MG63 (cell line): ENCODE results near the gene ASB2. TPM values are rescaled to one million over a fixed set of nuclear protein-coding genes. Genes with fewer than 3 reads are reported as not detected.

ENCODE experiments used
- DNase-seq: peaks from one replicate; pipeline ENCODE4 v3.0.0-alpha.2; 2020
- H3K27me3 ChIP-seq: fragments of 250-450 bp; sonication (Bioruptor Pico); 2 replicates; pipeline ENCODE4 v1.5.1; 2020; ENCODE audit warnings: mild to moderate bottlenecking, moderate library complexity
- H3K36me3 ChIP-seq: fragments of 250-450 bp; sonication (Bioruptor Pico); 2 replicates; pipeline ENCODE4 v1.5.1; 2020; ENCODE audit warnings: mild to moderate bottlenecking, moderate library complexity
- H3K4me3 ChIP-seq: fragments of 250-450 bp; sonication (Bioruptor Pico); 2 replicates; pipeline ENCODE4 v1.5.1; 2020; ENCODE audit warnings: mild to moderate bottlenecking, moderate library complexity
- H3K9me3 ChIP-seq: fragments of 250-450 bp; sonication (Bioruptor Pico); 2 replicates; pipeline ENCODE4 v1.5.1; 2020; ENCODE audit warnings: mild to moderate bottlenecking, moderate library complexity
- total RNA-seq: library from RNA; depleted of rRNA; stranded (reverse); fragments of >200 nt; shearing (Covaris generic); gene quantifications from 2 replicates; pipeline ENCODE4 v1.2.3, GENCODE V29; 2014; ENCODE audit warnings: low replicate concordance

ASB2 gene
- total RNA-seq, 1 experiment from 2014 or later, result not detected

DNA sequence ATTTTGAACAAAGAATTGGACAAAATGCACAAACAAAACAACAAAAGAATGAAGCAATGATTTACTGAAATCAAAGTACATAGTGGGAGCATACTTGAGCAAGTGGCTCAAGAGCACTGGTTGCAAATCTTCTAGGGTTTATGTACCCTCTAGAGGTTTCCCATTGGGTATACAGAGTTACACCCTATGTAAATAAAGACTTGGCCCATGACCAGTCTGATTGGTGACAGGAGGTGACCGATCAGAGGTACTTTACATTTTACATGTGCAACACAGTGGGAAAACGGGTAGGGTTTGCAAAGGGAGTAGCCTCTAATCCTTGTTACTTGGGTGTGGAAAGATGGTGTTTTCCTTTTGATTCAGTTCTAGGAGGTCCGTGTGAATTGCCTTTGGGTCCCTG, 59.9 kb downstream of the ASB2 start:
- no peak for DNase-seq
- H3K36me3 ChIP-seq, result no peaks in the 10 kb centered on the region
- no peaks in the 10 kb centered on the region for H3K27me3 ChIP-seq
- no peak overlapping the region for H3K4me3 ChIP-seq
- H3K9me3 ChIP-seq, result no peaks in the 10 kb centered on the region

DNA sequence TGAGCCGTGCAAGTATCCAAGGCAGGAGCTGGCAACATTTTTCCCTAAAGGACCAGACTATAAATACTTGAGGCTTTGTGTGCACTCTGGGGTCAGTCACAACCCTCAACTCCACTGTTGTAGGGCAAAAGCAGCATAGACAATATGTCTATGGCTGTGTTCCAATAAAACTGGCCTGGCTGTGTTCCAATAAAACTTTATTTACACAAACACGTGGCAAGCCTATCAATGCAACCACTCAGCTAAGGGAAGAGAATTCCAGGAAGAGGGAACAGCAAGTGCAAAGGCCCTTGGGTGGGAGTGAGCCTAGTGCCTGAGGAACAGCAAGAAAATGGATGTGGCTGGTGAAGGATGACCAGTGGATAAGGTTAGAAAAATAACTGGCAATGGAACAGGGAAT, 60.6 kb downstream of the ASB2 start:
- no peaks in the 10 kb centered on the region for H3K27me3 ChIP-seq
- no peaks in the 10 kb centered on the region for H3K36me3 ChIP-seq
- no peaks in the 10 kb centered on the region for H3K9me3 ChIP-seq
- H3K4me3 ChIP-seq, result no peak overlapping the region
- DNase-seq, result no peak

DNA sequence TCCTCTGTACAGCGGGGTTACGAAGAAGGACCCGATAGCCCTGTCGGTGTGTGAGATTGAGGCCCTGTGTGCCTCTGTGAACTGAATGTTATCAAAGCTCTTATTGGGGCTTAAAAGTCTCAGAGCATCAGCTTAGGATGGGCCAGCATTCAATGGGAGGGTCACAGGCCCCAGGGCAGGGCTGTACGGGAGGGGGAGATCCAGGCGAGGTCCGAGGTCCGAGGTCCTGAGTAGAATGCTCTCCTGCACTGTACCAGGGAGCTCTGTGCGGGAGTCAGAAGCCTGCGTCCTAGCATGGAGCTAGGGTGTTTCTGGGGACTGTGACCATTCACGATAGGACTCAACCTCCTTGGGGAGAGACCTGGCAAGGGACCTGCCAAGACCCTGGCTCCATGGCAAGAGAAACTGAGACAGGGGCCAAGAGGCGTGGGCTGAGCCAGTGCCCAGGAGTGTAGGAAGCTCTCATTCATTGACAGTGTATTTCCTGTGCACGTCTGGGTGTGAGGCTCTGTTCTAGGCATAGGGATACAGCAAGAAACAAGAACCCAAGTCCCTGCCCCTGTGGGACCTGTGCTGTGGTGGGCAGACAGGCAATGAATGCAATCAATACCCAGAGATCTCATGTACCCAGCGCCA, 61.2 kb downstream of the ASB2 start:
- Histone ChIP-seq H3K27me3 (no peaks in the 10 kb centered on the region), H3K9me3 (no peaks in the 10 kb centered on the region), H3K4me3 (no peak overlapping the region), H3K36me3 (no peaks in the 10 kb centered on the region)
- no peak for DNase-seq

DNA sequence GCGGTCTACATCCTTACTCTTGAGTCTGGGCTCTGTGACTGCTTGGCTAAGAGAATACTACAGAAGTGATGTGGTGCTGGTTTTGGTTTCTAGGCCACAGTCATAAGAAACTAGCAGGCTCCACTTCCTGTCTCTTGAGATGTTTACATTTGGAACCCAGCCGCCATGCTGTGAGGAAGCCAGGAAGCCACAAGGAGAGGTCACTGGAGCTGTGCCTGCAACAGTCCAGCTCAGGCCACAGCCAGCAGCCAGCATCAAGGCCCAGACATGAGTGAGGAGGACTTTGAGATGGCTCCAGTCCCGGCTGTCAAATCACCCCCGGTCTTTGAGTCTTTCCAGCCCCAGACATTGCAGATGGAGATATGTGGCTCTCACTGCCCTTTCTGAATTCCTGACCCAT, 62.1 kb downstream of the ASB2 start:
- Histone ChIP-seq H3K36me3 (no peaks in the 10 kb centered on the region), H3K27me3 (no peaks in the 10 kb centered on the region), H3K9me3 (no peaks in the 10 kb centered on the region), H3K4me3 (no peak overlapping the region)
- DNase-seq, result peak; percentile 32

DNA sequence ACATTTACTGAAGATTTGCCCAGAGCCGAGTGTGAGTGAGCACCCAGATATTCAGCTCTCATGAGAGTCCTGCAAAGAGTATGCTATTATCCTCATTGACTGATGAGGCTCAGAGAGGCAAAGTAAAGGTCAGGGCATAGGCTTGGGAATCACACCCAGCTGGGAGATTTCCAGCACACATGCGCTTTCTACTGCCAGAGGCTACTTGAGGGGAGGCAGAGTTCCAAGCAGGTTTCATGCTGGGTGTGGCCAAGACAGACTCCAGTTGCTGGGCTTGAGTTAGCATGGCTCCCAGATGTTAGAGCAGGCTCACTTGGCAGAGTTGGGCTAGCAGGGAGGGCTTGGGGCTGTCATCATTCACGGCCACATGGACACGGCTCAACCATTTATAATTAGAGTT, 63.6 kb downstream of the ASB2 start:
- DNase-seq, result no peak
- Histone ChIP-seq H3K36me3 (no peaks in the 10 kb centered on the region), H3K9me3 (no peaks in the 10 kb centered on the region), H3K27me3 (no peaks in the 10 kb centered on the region), H3K4me3 (no peak overlapping the region)

DNA sequence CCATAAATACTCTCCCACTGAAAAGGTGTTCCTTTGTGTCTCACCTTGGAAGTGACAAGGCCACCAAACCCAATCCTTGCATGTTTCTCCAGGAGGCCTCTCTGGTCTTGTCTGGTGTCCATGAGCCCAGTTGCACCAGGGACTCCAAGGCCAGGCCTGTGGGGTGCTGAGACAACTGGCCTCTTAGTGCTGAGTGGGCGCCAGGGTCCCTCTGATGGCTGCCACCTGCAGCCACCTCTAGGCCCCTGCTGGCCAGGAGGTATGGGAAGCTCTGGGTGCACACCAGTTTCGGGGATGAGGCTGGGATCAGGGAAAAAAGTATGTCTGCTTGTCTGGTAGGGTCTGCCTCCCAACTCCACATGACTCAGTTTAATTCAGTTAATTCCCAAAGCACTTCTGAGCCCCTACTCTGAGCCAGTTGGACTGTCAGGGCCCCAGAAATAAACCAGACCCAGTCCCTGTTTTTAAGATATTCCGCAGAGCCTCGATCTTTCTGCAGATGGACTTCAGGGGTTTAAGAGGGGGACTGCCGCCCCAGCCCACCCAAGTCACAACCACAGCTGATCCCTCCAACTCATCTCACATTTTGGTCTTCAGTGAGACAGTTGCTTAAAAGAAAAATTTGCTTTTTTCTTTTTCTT, 64.3 kb downstream of the ASB2 start:
- DNase-seq, result no peak
- Histone ChIP-seq H3K4me3 (no peak overlapping the region), H3K27me3 (no peaks in the 10 kb centered on the region), H3K9me3 (no peaks in the 10 kb centered on the region), H3K36me3 (no peaks in the 10 kb centered on the region)

DNA sequence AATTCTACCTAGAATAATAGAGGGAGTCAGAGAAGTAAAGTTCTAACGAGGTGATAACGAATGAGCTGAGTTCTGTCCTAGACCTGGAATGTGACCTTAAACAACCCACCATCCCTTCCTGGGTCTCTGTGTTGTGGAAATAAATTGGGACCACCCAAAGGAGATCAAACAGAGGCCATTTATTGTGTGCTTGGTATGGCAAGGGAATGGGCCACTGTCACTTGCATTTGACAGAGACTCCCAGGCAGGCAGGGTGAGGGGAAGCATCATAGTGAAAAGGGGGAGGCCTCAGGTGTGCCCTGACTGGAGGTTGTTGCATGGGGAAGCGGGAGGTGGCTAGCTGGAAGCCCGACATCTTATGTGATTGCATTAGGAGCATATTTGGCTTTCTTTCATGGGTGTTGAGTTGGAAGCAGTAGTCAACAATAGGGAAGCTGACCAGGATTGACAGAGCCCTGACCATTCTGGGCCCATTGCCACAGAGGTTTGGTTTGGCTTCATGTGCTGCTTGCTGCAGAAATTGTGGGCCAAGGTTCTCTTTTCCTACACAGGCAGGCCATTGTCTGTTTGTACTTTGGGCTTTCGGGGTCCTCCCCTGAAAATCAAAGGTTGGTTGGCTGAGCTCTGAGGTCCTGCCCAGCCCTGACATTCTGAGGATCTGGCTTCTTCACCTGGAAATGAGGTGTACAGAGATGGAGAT, 66.8 kb downstream of the ASB2 start:
- peak; percentile 47 for DNase-seq
- Histone ChIP-seq H3K4me3 (no peak overlapping the region), H3K9me3 (no peaks in the 10 kb centered on the region), H3K36me3 (no peaks in the 10 kb centered on the region), H3K27me3 (no peaks in the 10 kb centered on the region)

DNA sequence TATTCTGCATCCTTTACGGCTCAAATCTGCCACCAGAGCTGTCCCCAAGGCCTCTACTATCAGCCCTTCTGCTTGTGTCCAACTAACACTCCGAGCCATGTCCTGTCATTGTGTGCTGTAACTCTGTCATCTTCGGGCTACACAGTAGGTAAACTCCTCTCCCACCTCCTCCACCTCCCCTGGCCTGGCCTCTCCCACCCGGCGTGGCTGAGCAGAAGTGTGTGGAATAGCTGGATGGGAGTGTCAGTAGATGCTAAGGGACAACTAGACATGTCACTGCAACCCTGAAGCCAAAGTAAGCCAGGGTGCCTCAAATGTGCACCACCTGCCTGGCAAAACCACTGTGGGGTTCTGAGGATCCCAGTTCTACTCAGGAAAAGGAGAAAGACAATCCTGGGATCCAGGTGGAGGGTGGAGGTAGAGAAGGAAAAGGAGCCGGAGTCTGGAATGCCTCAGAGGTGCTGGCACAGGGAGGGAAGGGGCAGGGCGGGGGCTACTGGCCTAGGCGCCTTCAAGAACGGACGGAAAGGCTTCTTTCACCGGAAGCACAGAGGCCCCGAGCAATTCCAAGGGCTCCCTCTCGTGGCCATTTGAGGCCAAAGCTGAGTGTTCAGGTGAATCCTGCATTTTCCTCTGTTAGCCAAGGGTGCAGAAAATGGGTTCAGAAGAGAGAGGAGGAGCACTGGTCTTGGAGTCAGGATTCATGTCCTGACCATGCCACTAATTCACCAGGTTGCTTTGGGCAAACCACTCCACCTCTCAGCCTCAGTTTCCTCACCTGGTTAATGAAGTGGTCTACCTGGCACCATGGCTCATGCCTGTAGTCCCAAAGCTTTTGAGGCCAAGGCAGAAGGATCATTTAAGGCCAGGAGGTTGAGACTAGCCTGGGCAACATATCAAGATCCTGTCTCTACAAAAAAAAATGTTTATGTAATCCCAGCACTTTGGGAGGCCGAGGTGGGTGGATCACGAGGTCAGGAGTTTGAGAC, 69.7 kb downstream of the ASB2 start:
- H3K36me3 ChIP-seq, result no peaks in the 10 kb centered on the region
- H3K9me3 ChIP-seq, result no peaks in the 10 kb centered on the region
- peak; percentile 24 for DNase-seq
- H3K27me3 ChIP-seq, result no peaks in the 10 kb centered on the region
- no peak overlapping the region for H3K4me3 ChIP-seq

DNA sequence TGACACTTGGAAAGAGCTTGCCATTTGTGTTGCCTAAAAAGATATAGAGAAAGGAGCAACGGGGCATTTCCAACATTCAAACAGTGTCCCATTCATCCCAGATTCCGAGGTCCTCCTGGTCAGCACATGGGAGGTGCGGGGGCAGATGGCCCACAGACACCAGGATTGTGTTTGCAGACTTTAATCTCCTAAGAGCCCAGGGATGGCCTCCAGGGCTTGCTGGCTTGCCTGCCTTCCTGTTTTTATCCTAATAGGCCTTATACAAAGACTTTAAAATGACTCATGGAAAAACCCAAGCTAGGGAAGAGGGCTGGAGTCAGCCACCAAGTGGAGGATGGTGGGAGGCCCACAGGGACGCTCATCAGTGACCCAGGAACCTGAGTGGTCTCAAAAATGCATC, 70.7 kb downstream of the ASB2 start:
- no peak for DNase-seq
- H3K36me3 ChIP-seq, result no peaks in the 10 kb centered on the region
- H3K9me3 ChIP-seq, result no peaks in the 10 kb centered on the region
- H3K27me3 ChIP-seq, result no peaks in the 10 kb centered on the region
- H3K4me3 ChIP-seq, result no peak overlapping the region

DNA sequence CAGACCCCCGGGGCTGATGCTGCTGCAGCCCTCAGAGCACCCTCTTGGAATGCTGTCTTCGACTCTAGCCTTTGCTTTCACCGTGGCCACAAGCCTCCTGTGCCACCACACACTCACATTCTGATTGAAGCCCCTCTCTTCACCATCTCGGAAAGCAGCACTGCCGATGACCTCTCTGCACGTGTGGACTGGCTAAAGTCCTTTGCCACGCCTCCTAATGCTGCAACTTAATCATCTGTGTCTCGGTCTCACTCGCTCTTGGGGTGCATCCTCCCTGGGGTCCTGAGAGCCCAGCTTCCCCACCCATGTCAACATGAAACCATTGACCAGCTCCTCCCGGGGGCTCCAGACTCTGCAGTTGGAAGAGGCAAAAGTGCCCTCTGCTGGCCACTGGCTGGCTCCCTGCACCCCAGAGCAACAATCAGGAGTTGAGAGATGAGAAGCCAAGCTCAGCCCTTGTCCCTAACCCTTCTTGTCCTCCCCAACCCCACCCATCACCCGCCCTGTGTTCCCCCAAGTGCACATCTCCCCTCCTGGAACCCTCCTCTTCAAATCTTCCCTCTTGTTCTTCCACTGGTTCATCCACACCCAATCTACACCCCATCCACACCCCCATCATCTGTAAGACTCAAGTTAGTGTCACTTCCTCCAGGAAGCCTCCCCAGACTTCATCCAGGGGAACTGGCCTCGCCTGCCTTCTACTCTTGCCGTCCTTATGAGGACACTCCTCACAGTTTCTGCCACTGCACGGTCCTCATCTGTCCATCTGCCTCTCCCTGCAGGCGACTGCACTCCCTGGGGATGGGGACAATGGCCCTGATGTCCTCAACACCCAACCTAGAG, 72.8 kb downstream of the ASB2 start:
- Histone ChIP-seq H3K27me3 (no peaks in the 10 kb centered on the region), H3K4me3 (no peak overlapping the region), H3K9me3 (no peaks in the 10 kb centered on the region), H3K36me3 (no peaks in the 10 kb centered on the region)
- DNase-seq, result no peak

DNA sequence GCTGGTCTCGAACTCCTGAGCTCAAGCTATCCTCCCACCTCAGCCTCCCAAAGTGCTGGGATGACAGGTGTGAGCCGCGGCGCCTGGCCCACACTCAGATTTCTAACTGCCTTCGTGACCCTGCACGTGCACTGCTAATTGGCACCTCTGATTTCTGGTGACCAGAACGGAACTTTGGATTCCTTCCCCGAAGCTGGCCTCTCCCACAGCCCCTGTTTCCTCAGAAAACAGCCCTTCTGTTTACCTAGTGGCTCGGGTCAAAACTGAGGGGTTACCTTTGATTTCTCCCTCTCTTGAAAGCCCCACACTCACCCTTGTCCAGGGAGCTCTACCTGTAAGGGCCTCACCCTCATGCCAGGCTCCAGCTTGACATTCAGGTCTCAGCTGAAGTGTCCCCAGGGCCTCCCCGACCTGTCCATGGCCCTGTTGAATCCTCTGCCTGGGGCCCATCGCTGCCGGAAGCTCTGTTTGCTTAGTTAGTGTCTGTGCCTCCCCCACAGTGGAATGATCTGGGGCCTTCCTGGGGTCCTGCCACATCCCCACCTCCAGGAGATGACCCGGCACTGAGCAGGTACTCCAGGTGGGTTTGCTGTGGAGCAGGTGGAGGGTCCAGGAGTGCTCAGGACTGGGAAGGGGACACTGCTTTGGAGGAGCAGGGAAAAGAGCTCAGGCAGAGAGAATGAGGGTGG, 73.6 kb downstream of the ASB2 start:
- no peak for DNase-seq
- H3K27me3 ChIP-seq, result no peaks in the 10 kb centered on the region
- no peaks in the 10 kb centered on the region for H3K9me3 ChIP-seq
- H3K36me3 ChIP-seq, result no peaks in the 10 kb centered on the region
- no peak overlapping the region for H3K4me3 ChIP-seq

DNA sequence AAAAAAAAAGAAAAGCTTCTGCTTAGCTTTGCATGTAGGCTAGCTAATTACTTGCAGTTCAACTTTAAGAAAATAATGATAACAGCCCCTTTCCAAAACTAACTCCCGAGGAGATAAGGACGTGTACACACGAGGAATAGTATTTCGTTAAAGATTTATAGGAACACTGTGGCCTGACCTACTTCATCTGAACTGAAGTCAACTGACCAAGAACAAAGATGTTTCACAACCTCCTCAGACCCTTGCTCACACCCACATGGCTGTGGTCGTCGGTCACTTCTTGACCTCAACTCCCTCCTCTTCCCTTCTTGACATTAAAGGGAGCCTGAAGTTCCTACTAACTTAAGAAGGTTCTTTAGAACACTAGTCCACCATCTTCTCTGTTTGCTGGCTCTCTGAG, 74.6 kb downstream of the ASB2 start:
- no peak for DNase-seq
- Histone ChIP-seq H3K9me3 (no peaks in the 10 kb centered on the region), H3K36me3 (no peaks in the 10 kb centered on the region)

DNA sequence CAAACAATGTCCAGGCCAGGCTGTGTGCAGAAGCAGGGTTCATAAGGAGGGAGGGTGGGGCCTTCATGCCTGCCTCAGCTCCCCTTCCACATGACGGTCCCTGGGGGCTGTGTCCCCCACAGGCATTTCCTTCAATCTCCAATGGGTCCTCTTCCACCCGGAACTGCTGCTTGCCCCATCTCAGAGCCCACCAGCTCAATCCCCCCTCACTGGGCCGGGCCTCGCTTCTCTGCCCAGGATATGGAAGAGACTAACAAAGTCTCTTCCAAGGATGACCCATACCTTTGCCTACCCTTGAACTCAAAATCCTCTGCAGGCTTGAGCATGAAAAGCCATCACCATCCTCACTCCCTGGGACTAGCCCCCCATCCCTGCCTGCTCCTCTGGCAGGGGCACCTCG, 77.6 kb downstream of the ASB2 start:
- H3K27me3 ChIP-seq, result no peaks in the 10 kb centered on the region
- no peak overlapping the region for H3K4me3 ChIP-seq
- DNase-seq, result no peak
- no peaks in the 10 kb centered on the region for H3K9me3 ChIP-seq
- H3K36me3 ChIP-seq, result no peaks in the 10 kb centered on the region

More for the DNA sequence above, 74.6 kb downstream of the ASB2 start:
- Histone ChIP-seq H3K27me3 (no peaks in the 10 kb centered on the region), H3K4me3 (no peak overlapping the region)

DNA sequence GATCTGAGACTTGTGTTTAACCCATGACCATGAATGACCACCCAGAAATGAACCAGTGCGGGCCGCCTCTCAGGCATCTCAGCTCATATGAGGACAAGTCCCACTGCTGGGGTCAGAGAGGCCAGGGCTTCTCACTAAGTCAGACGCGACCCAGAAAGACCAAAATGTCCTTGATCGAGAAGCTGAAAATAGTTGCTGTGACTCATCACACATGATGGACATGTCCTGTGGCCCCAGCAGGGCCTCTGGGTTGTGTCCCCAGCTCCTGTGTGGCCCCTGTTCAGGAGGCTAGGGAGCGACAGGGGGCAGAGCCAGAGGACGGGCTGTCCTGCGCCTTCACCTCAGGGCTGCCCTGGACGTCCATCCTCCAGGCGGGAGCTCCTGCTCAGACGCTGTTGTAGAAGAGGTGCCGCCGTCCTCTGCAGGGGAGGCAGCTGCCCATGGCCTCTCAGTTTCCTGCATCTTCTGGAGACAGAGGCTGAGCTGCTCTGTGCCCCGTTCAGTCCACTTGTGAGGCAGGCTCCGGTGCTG, 78.2 kb downstream of the ASB2 start:
- Histone ChIP-seq H3K4me3 (no peak overlapping the region), H3K36me3 (no peaks in the 10 kb centered on the region), H3K27me3 (no peaks in the 10 kb centered on the region), H3K9me3 (no peaks in the 10 kb centered on the region)
- DNase-seq, result no peak

DNA sequence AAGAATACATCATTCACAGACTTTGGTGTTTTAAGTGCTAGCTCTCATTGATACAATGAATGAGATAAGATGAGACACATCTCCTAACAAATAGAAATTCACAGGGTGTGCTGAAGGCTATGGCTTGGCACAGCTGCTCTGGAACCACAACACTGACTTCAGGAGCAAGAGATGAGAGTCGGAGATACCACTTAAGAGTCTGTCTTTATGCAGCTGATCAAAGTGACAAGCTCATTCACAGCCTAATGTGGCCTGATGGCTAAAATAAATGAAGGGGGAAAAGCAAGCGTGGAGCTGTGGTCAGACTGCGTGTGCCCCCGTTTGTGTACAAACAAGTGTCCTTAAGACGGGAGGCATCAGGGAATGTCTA, 78.9 kb downstream of the ASB2 start:
- DNase-seq, result no peak
- H3K27me3 ChIP-seq, result no peaks in the 10 kb centered on the region

More for the DNA sequence above, 78.9 kb downstream of the ASB2 start:
- Histone ChIP-seq H3K9me3 (no peaks in the 10 kb centered on the region), H3K36me3 (no peaks in the 10 kb centered on the region), H3K4me3 (no peak overlapping the region)
